ENCODE measurements around the gene ADAMTS6. TPM values are rescaled to one million over a fixed set of nuclear protein-coding genes. Genes with fewer than 3 reads are reported as not detected.

ADAMTS6 gene
- total RNA-seq, 1 experiment from 2014 or later, result 0.23 TPM

- DNase-seq, result no peak
- no peaks in the 10 kb centered on the region for H3K27me3 Mint-ChIP-seq (ENCODE audit: insufficient read depth, unreplicated experiment)
- Histone ChIP-seq H3K27me3 (replicated peaks; ENCODE audit: control insufficient read depth, insufficient read depth, low read length) (no peaks in the 10 kb centered on the region), H3K4me3 (ENCODE audit: low read depth, low read length) (no peak overlapping the region), H3K36me3 (ENCODE audit: control insufficient read depth, insufficient read depth, low read length) (no peaks in the 10 kb centered on the region), H3K9me3 (no peaks in the 10 kb centered on the region), H3K4me1 (no peaks in the 10 kb centered on the region)
- H3K36me3 Mint-ChIP-seq (ENCODE audit: insufficient read depth, unreplicated experiment), result no peaks in the 10 kb centered on the region
- H3K9me3 Mint-ChIP-seq (ENCODE audit: unreplicated experiment), result no peaks in the 10 kb centered on the region
- H3K4me1 Mint-ChIP-seq (ENCODE audit: low read depth, unreplicated experiment), result no peaks in the 10 kb centered on the region
- no peak overlapping the region for H3K27ac Mint-ChIP-seq (ENCODE audit: unreplicated experiment)
- H3K4me3 Mint-ChIP-seq (ENCODE audit: unreplicated experiment), result no peak overlapping the region
- no TSS peak for BruUV-seq (replicated peaks)
- ChIA-PET CTCF (no interaction called here), POLR2A (no interaction called here)
- intact Hi-C loops (cut with micrococcal nuclease; ENCODE audit: unreplicated experiment), result no loop called here
- TF ChIP-seq CTCF (IDR thresholded peaks at IDR 0.05; ENCODE audit: insufficient read depth in 1 of 2, low read depth in 1 of 2, low read length in 1 of 2, severe bottlenecking in 1 of 2, unreplicated experiment in 1 of 2), result no peak
Measured at GRCh38 chr5:65209341-65209740, 272.4 kb downstream of the ADAMTS6 start.

GRCh38 chr5:65204966-65205365 lies 276.8 kb downstream of the ADAMTS6 start:
- Mint-ChIP-seq H3K4me1 (ENCODE audit: low read depth, unreplicated experiment) (no peaks in the 10 kb centered on the region), H3K27me3 (ENCODE audit: insufficient read depth, unreplicated experiment) (peaks cover 6% of the 10 kb centered on the region), H3K27ac (ENCODE audit: unreplicated experiment) (no peak overlapping the region), H3K36me3 (ENCODE audit: insufficient read depth, unreplicated experiment) (no peaks in the 10 kb centered on the region), H3K4me3 (ENCODE audit: unreplicated experiment) (no peak overlapping the region), H3K9me3 (ENCODE audit: unreplicated experiment) (no peaks in the 10 kb centered on the region)
- no TSS peak for BruUV-seq (replicated peaks)
- intact Hi-C loops (cut with micrococcal nuclease; ENCODE audit: unreplicated experiment), result no loop called here
- Histone ChIP-seq H3K4me3 (ENCODE audit: low read depth, low read length) (no peak overlapping the region), H3K4me1 (no peaks in the 10 kb centered on the region), H3K9me3 (no peaks in the 10 kb centered on the region), H3K27me3 (replicated peaks; ENCODE audit: control insufficient read depth, insufficient read depth, low read length) (no peaks in the 10 kb centered on the region), H3K36me3 (ENCODE audit: control insufficient read depth, insufficient read depth, low read length) (no peaks in the 10 kb centered on the region)
- CTCF ChIA-PET, result no interaction called here
- DNase-seq, result no peak
- POLR2A ChIA-PET, result no interaction called here
- no peak for TF ChIP-seq CTCF (IDR thresholded peaks at IDR 0.05; ENCODE audit: insufficient read depth in 1 of 2, low read depth in 1 of 2, low read length in 1 of 2, severe bottlenecking in 1 of 2, unreplicated experiment in 1 of 2)

GRCh38 chr5:65203746-65204145 lies 278.0 kb downstream of the ADAMTS6 start:
- Mint-ChIP-seq H3K4me1 (ENCODE audit: low read depth, unreplicated experiment) (no peaks in the 10 kb centered on the region), H3K4me3 (ENCODE audit: unreplicated experiment) (no peak overlapping the region), H3K9me3 (ENCODE audit: unreplicated experiment) (no peaks in the 10 kb centered on the region), H3K27ac (ENCODE audit: unreplicated experiment) (no peak overlapping the region), H3K36me3 (ENCODE audit: insufficient read depth, unreplicated experiment) (no peaks in the 10 kb centered on the region), H3K27me3 (ENCODE audit: insufficient read depth, unreplicated experiment) (peaks cover 6% of the 10 kb centered on the region)
- Histone ChIP-seq H3K4me1 (no peaks in the 10 kb centered on the region), H3K4me3 (ENCODE audit: low read depth, low read length) (no peak overlapping the region), H3K9me3 (no peaks in the 10 kb centered on the region), H3K36me3 (ENCODE audit: control insufficient read depth, insufficient read depth, low read length) (no peaks in the 10 kb centered on the region), H3K27me3 (replicated peaks; ENCODE audit: control insufficient read depth, insufficient read depth, low read length) (no peaks in the 10 kb centered on the region)
- DNase-seq, result no peak
- no peak for TF ChIP-seq CTCF (IDR thresholded peaks at IDR 0.05; ENCODE audit: insufficient read depth in 1 of 2, low read depth in 1 of 2, low read length in 1 of 2, severe bottlenecking in 1 of 2, unreplicated experiment in 1 of 2)
- BruUV-seq (replicated peaks), result no TSS peak
- CTCF ChIA-PET, result no interaction called here
- POLR2A ChIA-PET, result no interaction called here
- intact Hi-C loops (cut with micrococcal nuclease; ENCODE audit: unreplicated experiment), result no loop called here
